ENCODE measurements around the gene SNCAIP. TPM values are rescaled to one million over a fixed set of nuclear protein-coding genes. Genes with fewer than 3 reads are reported as not detected.

Gene SNCAIP
- total RNA-seq, 1 experiment from 2014 or later, result 3.0 TPM

- peak overlapping the region in 1 of 3 experiments; percentile 25; a peak in 1 of 7 replicates for H3K27ac Mint-ChIP-seq
- TF ChIP-seq CTCF (conservative IDR thresholded peaks at IDR 0.05), result no peak
- Histone ChIP-seq H3K56ac (ENCODE audit: insufficient read length, low read depth, low read length) (no peak overlapping the region), H3K9ac (ENCODE audit: extremely low read depth, insufficient read length, low read length) (no peak overlapping the region), H2BK120ac (ENCODE audit: low read depth, low read length, poor library complexity, severe bottlenecking) (no peak overlapping the region), H2BK5ac (ENCODE audit: insufficient read length, low read length) (no peak overlapping the region), H3K79me2 (ENCODE audit: insufficient read depth, low read length) (no peaks in the 10 kb centered on the region), H4K20me1 (ENCODE audit: control insufficient read depth, insufficient read depth, insufficient read length) (no peaks in the 10 kb centered on the region), H4K91ac (ENCODE audit: insufficient read length, low read depth, low read length) (no peak overlapping the region), H3K27ac (ENCODE audit: insufficient read length, low read depth, low read length) (no peak overlapping the region), H2BK12ac (ENCODE audit: insufficient read length, low read depth, low read length) (no peak overlapping the region), H3K23ac (ENCODE audit: insufficient read length, low read depth, low read length) (no peak overlapping the region), H3K27me3 (ENCODE audit: insufficient read depth, low read length) (no peaks in the 10 kb centered on the region), H3K4me1 (ENCODE audit: insufficient read depth, low read length) (peaks cover 8% of the 10 kb centered on the region; the same call in 1 of the 2 replicates), H4K8ac (replicated peaks; ENCODE audit: insufficient read length, low read depth, low read length) (no peak overlapping the region), H3K79me1 (ENCODE audit: insufficient read depth, low read depth, low read length, poor library complexity, severe bottlenecking) (no peaks in the 10 kb centered on the region), H3T11ph (ENCODE audit: low read length) (no peak overlapping the region), H4K5ac (ENCODE audit: insufficient read length, low read depth, low read length) (no peak overlapping the region), H3K23me2 (ENCODE audit: insufficient read length, low read depth, low read length, poor library complexity, severe bottlenecking) (no peaks in the 10 kb centered on the region), H2AK5ac (ENCODE audit: insufficient read length, low read length) (no peak overlapping the region), H3K14ac (ENCODE audit: insufficient read depth, low read length) (peak overlapping the region; percentile 50; the same call in 1 of the 2 replicates), H3K9me3 (ENCODE audit: control insufficient read depth, low read depth, low read length) (no peaks in the 10 kb centered on the region), H2AFZ (ENCODE audit: low read length) (no peak overlapping the region), H2BK15ac (ENCODE audit: low read depth, low read length) (no peak overlapping the region), H3K4me2 (ENCODE audit: insufficient read depth, insufficient read length, low read length) (no peak overlapping the region), H3K18ac (ENCODE audit: insufficient read length, low read depth, low read length) (no peak overlapping the region), H3K4ac (ENCODE audit: low read depth, low read length) (no peak overlapping the region), H2BK20ac (ENCODE audit: low read depth, low read length, poor library complexity, severe bottlenecking) (no peak overlapping the region)
- no CpG with 5 or more reads among the region's 4 CpGs for WGBS (ENCODE audit: extremely low coverage, insufficient read length, low lambda C conversion rate)
- no peak overlapping the region for H3K4me3 Mint-ChIP-seq
- H3K36me3 Mint-ChIP-seq (ENCODE audit: insufficient read depth in 1 of 3, low read depth in 3 of 3), result no peaks in the 10 kb centered on the region; a peak in 1 of 7 replicates
- peak; percentile 40 for DNase-seq
- H3K9me3 Mint-ChIP-seq, result no peaks in the 10 kb centered on the region
- H3K4me1 Mint-ChIP-seq, result peaks cover 21 to 29% of the 10 kb centered on the region in 2 experiments
- no peaks in the 10 kb centered on the region; the same call in 1 of the 2 replicates for H3K27me3 Mint-ChIP-seq (ENCODE audit: low read depth)
These were observed 25.5 kb upstream of the SNCAIP start for GRCh38 chr5:122286541-122286940.
